Adrenal gland (tissue), 12 donors: ENCODE data around the gene HEXIM2. TPM values are rescaled to one million over a fixed set of nuclear protein-coding genes. Genes with fewer than 3 reads are reported as not detected.
A peak's percentile ranks its signal among the peaks of the same experiment; 100 is the strongest.

Source experiments
- DNase-seq, 7 donors: peaks; one replicate each; pipeline ENCODE4 v3.0.0-alpha.2; 2019 to 2020
- H3K27ac ChIP-seq, 5 donors: fragments of 200-600 bp; sonication (generic) in 4 of 5; 1 replicate in 3 of 5; 2 replicates in 2 of 5; pipeline versions ENCODE4 v1.5.1 to v1.8.0; 2016 to 2020; ENCODE audit warnings: mild to moderate bottlenecking in 1 of 5
- H3K27me3 ChIP-seq: fragments of 200-600 bp; 2 replicates; pipeline ENCODE4 v1.8.0; 2021
- H3K36me3 ChIP-seq, 2 donors: fragments of 200-600 bp; replicated peaks in 1 of 2; 1 replicate in 1 of 2; 2 replicates in 1 of 2; pipeline versions ENCODE4 v1.5.1 to v1.8.0; 2018 to 2022
- H3K4me1 ChIP-seq, 2 donors: fragments of 200-600 bp; replicated peaks in 1 of 2; 1 replicate in 1 of 2; 2 replicates in 1 of 2; pipeline versions ENCODE4 v1.5.1 to v1.8.0; 2018 to 2021
- H3K4me3 ChIP-seq, 4 donors: fragments of 200-600 bp; sonication (generic) in 3 of 4; one replicate each; pipeline ENCODE4 v1.5.1; 2016 to 2018
- H3K9me3 ChIP-seq, 3 donors: fragments of 200-600 bp; sonication (generic) in 1 of 3; replicated peaks in 1 of 3; 1 replicate in 2 of 3; 2 replicates in 1 of 3; pipeline versions ENCODE4 v1.5.1 to v1.8.0; 2016 to 2021
- POLR2A ChIP-seq, 2 donors: fragments of 450-650 bp; IDR thresholded peaks; one replicate each; pipeline ENCODE4 v1.6.1; 2017; ENCODE audit warnings: antibody characterized with exemption in 2 of 2, mild to moderate bottlenecking in 2 of 2, moderate library complexity in 1 of 2
- WGBS, 4 donors: extraction: QIAGEN DNeasy Blood & Tissue Kit in 2 of 4; methylation state at CpG; one replicate each; pipeline versions ENCODE4 v1.1.5 to v1.1.7; 2013 to 2017; 5-methylcytosine and 5-hydroxymethylcytosine counted together
- intact Hi-C, 2 donors: fragments of 100-400 bp; cut with DNase I; formaldehyde crosslinking; loops; one replicate each; pipeline versions ENCODE4 v1.14.1 to v1.15.0; 2022 to 2023
- microRNA-seq, 3 donors: library from miRNA; unstranded; fragments of <30 nt; microRNA quantifications; one replicate each; pipeline ENCODE4, GENCODE V29; 2017 to 2020
- polyA plus RNA-seq, 3 donors: library from polyadenylated mRNA; stranded (reverse); fragments of 200-250 nt in 2 of 3; fragments of 350-450 nt in 1 of 3; fragmentation: Illumina TruSeq in 1 of 3; extraction: RNeasy Lipid Tissue Mini Kit (QIAGEN cat#74804) in 1 of 3; gene quantifications; one replicate each; pipeline ENCODE4 v1.2.3, GENCODE V29; 2013 to 2014
- small RNA-seq, 2 donors: library from RNA; depleted of rRNA; stranded (forward); fragments of <200 nt; gene quantifications; one replicate each; pipeline ENCODE3, GENCODE V24; 2016
- total RNA-seq, 9 donors: library from RNA; depleted of rRNA in 4 of 9; stranded (reverse); fragments of >200 nt in 4 of 9; fragments of 120-200 nt in 1 of 9; fragmentation: NEBNext Ultra II Directional in 1 of 9; extraction: Animal tissue kit (Norgen Biotek cat#: 25700) in 1 of 9; gene quantifications; one replicate each; pipeline versions ENCODE4 v1.1.0 to v1.2.4, GENCODE V29; 2013 to 2023
- TF ChIP-seq, protein P1 (sequence below), 6 experiments: fragments of 450-650 bp in 4 of 6; fragments of 200-600 bp in 2 of 6; sonication (generic) in 1 of 6; IDR thresholded peaks; 1 replicate in 5 of 6; 2 replicates in 1 of 6; pipeline versions ENCODE4 v1.5.1 to v1.8.0; 2016 to 2021; ENCODE audit warnings: antibody characterized with exemption in 6 of 6, mild to moderate bottlenecking in 2 of 6, moderate library complexity in 1 of 6
- donor health status: healthy with polysubstance abuse.
- donor health status: Bipolar disorder and iron deficiency.
- donor health status: DM: yes; HTN: yes; CAD: no.
- donor health status: DM: no; HTN: no; CAD: no.
- donor health status: DM: no; HTN: no; CAD: no.
- donor health status: DM: yes; HTN: yes; CAD: no.

Gene HEXIM2
- total and polyA plus RNA-seq, 12 donors: 4.5 to 28.1 (median 15.9) TPM

GRCh38 chr17:45218895-45219661, 57.4 kb downstream of the HEXIM2 start:
- Histone ChIP-seq H3K4me1 (peaks cover 0 to 7% of the 10 kb centered on the region in 2 donors), H3K27ac (no peak overlapping the region), H3K9me3 (no peaks in the 10 kb centered on the region), H3K4me3 (no peak overlapping the region), H3K36me3 (no peaks in the 10 kb centered on the region), H3K27me3 (no peaks in the 10 kb centered on the region)
- intact Hi-C loops: no loop called here
- 8 to 14% (median 11%) methylated on average over 12 of the region's 12 CpGs for WGBS, 4 donors
- peak; percentile 77 to 97 (median 90) for DNase-seq
- TF ChIP-seq, protein P1, sequence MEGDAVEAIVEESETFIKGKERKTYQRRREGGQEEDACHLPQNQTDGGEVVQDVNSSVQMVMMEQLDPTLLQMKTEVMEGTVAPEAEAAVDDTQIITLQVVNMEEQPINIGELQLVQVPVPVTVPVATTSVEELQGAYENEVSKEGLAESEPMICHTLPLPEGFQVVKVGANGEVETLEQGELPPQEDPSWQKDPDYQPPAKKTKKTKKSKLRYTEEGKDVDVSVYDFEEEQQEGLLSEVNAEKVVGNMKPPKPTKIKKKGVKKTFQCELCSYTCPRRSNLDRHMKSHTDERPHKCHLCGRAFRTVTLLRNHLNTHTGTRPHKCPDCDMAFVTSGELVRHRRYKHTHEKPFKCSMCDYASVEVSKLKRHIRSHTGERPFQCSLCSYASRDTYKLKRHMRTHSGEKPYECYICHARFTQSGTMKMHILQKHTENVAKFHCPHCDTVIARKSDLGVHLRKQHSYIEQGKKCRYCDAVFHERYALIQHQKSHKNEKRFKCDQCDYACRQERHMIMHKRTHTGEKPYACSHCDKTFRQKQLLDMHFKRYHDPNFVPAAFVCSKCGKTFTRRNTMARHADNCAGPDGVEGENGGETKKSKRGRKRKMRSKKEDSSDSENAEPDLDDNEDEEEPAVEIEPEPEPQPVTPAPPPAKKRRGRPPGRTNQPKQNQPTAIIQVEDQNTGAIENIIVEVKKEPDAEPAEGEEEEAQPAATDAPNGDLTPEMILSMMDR (IDR thresholded peaks at IDR 0.05): peak; percentile 85 to 99 (median 96)
- TF ChIP-seq POLR2A (IDR thresholded peaks at IDR 0.05): no peak

Small RNAs within 50 kb of the gene (microRNA-seq; reads per million reads assigned to microRNA genes)
- gene MIR6784: 0 to 0.85 (median 0) reads per million in 3 donors

Small RNAs within 50 kb of the gene (small RNA-seq; reads per million reads assigned to genes)
- 0 to 0.12 reads per million in 2 donors for gene MIR6784

Other genes with a start within 250 kb of the HEXIM2 start
- 1 to 10 TPM in 6 of 9 donors, under 1 TPM in 2, not detected in 1; 0.39 to 9.1 (median 1.5) TPM for gene GFAP, start 246.4 kb upstream of the HEXIM2 start, total RNA-seq
- 1 to 10 TPM in 1 of 3 donors, under 1 TPM in 2; 0.62 to 3.2 (median 0.98) TPM for gene GFAP, start 246.4 kb upstream of the HEXIM2 start, polyA plus RNA-seq
- gene KIF18B, start 214.1 kb upstream of the HEXIM2 start, total RNA-seq: 1 to 10 TPM in 3 of 9 donors, under 1 TPM in 5, not detected in 1; 0.21 to 1.6 (median 0.85) TPM
- under 1 TPM; 0.20 to 0.46 (median 0.24) TPM for gene KIF18B, start 214.1 kb upstream of the HEXIM2 start, polyA plus RNA-seq
- gene C1QL1, start 193.6 kb upstream of the HEXIM2 start, total RNA-seq: 1 to 10 TPM in 3 of 9 donors, under 1 TPM in 2, not detected in 4; 0.55 to 1.5 (median 1.3) TPM
- 1 to 10 TPM in 1 of 3 donors, under 1 TPM in 2; 0.27 to 3.3 (median 0.88) TPM for gene C1QL1, start 193.6 kb upstream of the HEXIM2 start, polyA plus RNA-seq
- gene DCAKD, start 110.2 kb upstream of the HEXIM2 start, total RNA-seq: 100 to 1,000 TPM in 2 of 9 donors, 10 to 100 TPM in 7; 53.1 to 115 (median 66.8) TPM
- 10 to 100 TPM; 34.9 to 40.6 (median 35.2) TPM for gene DCAKD, start 110.2 kb upstream of the HEXIM2 start, polyA plus RNA-seq
- gene NMT1, start 100.6 kb upstream of the HEXIM2 start, total RNA-seq: 100 to 1,000 TPM in 7 of 9 donors, 10 to 100 TPM in 2; 85.9 to 174 (median 129) TPM
- gene NMT1, start 100.6 kb upstream of the HEXIM2 start, polyA plus RNA-seq: 100 to 1,000 TPM; 119 to 170 (median 163) TPM
- 100 to 1,000 TPM in 5 of 9 donors, 10 to 100 TPM in 3, 1 to 10 TPM in 1; 5.8 to 246 (median 148) TPM for gene PLCD3, start 29.4 kb upstream of the HEXIM2 start, total RNA-seq
- gene PLCD3, start 29.4 kb upstream of the HEXIM2 start, polyA plus RNA-seq: 10 to 100 TPM; 33.2 to 68.1 (median 36.4) TPM
- 10 to 100 TPM in 8 of 9 donors, 1 to 10 TPM in 1; 6.6 to 30.6 (median 19.1) TPM for gene ACBD4, start 26.2 kb upstream of the HEXIM2 start, total RNA-seq
- gene ACBD4, start 26.2 kb upstream of the HEXIM2 start, polyA plus RNA-seq: 10 to 100 TPM in 2 of 3 donors, 1 to 10 TPM in 1; 7.9 to 71.3 (median 44.5) TPM
- 100 to 1,000 TPM in 1 of 9 donors, 10 to 100 TPM in 8; 19.4 to 159 (median 44.0) TPM for gene HEXIM1, start 13.4 kb upstream of the HEXIM2 start, total RNA-seq
- gene HEXIM1, start 13.4 kb upstream of the HEXIM2 start, polyA plus RNA-seq: 10 to 100 TPM; 23.3 to 26.0 (median 24.4) TPM
- 10 to 100 TPM in 6 of 9 donors, 1 to 10 TPM in 2, under 1 TPM in 1; 0.72 to 20.3 (median 13.9) TPM for gene FMNL1, start 60.0 kb downstream of the HEXIM2 start, total RNA-seq
- gene FMNL1, start 60.0 kb downstream of the HEXIM2 start, polyA plus RNA-seq: 10 to 100 TPM in 2 of 3 donors, 1 to 10 TPM in 1; 3.6 to 31.9 (median 13.7) TPM
- gene SPATA32, start 100.2 kb downstream of the HEXIM2 start, total RNA-seq: under 1 TPM in 2 of 9 donors, not detected in 7; 0.06 to 0.11 TPM
- gene SPATA32, start 100.2 kb downstream of the HEXIM2 start, polyA plus RNA-seq: not detected
- 1 to 10 TPM; 2.4 to 9.7 (median 7.2) TPM for gene MAP3K14, start 155.1 kb downstream of the HEXIM2 start, total RNA-seq
- 10 to 100 TPM in 1 of 3 donors, 1 to 10 TPM in 2; 2.9 to 14.7 (median 7.7) TPM for gene MAP3K14, start 155.1 kb downstream of the HEXIM2 start, polyA plus RNA-seq